NCI-H1694 treated with DMSO at 0.1 percent for 48 hours (cell line): ENCODE data around the gene SAMD5.
A peak's percentile ranks its signal among the peaks of the same experiment; 100 is the strongest.

Experiments
- DNase-seq: peaks from one replicate; lab custom pipeline; 2025; lab: John Stamatoyannopoulos, UW

Gene SAMD5

DNA sequence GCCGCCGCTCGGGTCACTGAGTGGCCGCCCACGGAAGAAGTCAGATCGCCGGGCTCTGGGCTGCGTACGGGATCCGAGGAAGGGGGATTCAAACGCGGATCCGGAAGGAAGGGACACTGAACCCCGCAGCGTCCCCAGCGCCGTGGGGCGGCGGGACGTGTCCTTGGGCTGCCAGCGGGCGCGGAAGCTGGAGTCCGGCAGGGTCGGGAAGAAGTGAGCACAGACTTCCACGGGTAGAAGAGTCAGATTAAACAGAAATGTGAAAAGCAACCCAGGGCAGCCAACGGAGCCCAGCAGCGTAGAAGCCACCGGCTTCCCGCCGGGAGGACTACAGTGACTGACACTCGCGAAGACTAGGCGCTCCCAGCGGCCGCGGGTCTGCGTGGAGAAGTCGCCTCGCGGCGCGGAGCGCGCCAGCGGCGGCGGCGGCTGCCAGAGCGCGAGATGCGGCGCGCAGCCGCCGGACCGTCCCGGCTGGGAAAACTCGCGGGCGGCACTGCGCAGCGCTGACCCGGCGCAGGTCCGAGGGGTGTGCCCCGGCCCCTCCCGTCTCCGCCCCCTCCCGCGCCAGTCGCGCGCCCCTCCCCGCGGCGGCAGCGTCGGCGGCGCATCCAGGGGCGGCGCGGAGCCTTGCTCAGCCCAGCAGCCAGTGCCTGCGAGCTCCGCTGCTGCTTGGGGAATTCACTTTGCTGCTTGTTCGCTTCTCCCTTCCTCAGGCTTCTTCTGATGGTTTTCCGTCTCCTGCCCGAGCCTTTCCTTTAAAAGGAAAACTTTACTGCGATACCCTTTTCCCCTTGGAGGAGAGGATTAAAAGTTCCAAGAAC is at the start of gene SAMD5:
SAMD5 (plus strand) TSS at position 649 of the 824 bp plus-strand sequence. CDS start 239 bp downstream, outside the sequence.
- no peak for DNase-seq

DNA sequence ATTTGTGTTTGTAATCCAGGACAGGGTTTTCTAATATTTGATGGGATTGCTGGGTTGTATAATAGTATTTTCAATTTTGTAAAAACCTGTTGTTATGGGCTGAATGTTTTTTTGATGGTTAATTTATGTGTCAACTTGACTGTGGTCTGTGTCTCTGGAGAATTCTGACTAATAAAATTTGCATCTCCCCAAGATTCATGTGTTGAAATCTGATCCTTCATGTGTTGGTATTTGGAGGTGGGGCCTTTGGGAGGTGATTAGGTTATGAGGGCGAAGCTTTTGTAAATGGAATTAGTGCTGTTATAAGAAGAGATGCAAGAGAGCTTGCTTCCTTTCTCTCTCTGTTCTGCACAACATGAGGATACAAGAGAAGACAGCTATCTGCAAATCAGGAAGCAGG is 48.7 kb upstream of the SAMD5 start:
- DNase-seq: no peak

DNA sequence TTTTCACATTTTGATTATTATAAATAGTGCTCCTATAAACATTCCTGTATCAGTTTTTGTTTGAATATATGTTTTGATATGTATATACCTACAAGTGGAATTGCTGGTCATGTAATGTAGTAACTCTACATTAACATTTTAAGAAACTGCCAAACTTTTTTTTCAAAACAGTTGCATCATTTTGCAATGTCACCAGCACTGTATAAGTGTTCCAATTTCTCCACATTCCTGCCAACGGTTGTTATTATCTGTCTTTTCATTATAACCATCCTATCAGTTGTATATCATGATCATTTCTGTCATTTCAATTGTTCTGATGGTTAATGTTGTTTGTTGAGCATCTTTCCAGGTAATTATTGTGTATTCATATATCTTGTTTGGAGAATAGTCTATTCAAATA is 44.8 kb upstream of the SAMD5 start:
- no peak for DNase-seq

DNA sequence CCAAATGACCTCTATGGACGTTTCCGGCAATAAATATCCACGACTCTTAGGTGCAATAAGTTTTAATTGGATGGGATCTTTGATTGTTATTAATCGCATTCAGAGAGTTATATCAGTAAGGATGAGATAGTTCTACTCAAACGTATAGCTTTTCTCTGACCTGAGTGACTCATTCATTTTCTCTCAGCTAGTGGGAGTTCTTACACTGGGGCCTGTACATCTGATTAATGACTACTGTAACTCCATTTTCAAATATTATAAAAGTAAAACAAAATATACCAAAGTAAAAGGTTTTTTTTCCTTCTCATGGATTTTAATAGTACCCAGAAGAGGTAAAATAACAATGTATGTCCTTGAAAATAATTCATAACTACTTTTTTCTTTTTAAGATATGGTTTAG is 41.1 kb upstream of the SAMD5 start:
- no peak for DNase-seq

DNA sequence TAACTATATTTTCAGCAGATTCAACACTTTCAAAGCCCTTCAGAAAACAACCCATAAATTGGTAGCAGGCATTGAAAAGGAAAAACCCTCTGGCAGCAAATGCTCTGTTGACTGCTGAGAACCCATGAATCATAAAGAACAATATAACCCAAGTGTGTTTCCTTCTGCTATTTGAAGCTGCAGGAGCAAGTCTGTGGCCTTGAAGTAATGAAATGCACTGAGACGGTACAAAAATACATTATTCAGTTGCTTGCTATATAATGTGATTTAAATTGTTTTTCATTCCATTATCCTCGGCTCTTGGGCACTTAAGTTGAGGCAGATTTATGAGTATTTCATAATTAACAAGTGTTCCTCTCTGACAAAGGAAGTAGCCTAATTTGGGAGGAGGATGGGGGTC is 40.6 kb upstream of the SAMD5 start:
- DNase-seq: no peak

DNA sequence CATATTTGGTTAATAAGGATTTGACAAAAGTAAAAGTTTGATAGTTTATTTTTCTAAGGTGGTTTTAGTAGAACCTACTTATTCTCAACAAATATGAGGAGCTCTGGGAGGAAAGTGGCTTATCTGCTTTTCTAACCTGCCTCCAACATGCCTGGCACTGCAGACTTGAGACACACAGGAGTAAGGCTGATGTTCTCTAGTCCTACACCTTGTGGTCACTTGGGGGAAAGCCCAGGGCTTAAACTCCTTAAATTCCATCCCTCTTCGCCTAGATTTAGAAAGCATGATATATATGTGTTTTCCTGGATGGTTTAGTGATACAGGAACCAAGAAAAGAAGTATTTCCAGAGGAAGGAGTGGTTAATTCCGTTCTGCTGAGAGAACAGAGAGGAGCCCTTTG is 39.9 kb upstream of the SAMD5 start:
- DNase-seq: no peak

DNA sequence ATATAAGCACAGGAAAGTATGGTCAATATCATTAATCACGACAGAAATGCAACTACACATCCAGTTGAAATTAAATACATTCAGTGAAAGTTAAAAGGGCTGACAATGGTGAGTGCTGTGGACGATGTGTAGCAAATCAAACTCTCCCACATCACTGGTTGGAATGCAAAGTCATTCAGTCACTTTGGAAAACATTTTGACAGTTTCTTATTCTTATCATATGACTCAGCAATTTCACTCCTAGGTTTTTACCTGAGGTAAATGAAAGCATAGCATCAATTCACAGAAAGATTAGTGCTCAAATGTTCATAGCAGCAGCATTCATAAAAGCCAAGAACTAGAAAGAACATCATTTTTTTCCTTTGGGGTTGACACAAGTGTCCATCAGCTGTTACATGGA is 28.6 kb upstream of the SAMD5 start:
- no peak for DNase-seq

DNA sequence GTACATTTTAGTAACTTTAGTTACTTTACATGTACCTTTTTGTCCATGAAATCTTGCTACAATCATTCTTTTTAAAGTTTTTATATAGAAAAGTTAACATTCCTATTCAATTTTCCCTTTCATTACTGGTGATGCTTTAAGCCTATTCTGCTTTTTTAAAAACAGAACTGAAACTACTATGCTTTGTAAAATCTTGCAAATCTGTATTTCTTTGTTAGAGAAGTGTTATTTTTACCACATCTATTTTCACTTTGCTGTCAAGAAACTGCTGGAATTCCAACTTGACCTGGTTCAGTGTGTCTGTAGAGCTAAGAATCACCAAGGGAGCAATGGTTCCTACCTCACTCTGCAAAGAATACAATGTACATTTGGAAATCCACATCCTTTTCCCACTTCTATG is 21.8 kb upstream of the SAMD5 start:
- no peak for DNase-seq

DNA sequence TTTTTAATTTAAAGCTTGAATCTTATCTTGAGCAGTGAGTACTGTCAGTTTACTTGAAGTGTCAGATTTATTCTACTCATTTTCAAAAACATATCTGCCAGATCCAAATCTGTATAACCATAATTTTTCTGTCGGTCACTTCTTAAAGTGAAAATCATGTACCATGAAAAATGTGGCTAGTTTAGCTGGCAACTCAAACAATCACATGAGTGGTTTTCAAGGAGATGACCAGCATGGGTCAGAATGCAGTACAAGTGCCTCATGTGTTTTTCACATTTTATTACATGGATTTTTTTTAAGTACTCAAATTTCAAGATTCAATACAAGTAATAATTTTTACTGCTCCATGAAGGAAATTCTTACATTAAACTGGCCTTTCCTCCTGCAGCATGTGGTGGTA is 11.0 kb upstream of the SAMD5 start:
- DNase-seq: no peak

DNA sequence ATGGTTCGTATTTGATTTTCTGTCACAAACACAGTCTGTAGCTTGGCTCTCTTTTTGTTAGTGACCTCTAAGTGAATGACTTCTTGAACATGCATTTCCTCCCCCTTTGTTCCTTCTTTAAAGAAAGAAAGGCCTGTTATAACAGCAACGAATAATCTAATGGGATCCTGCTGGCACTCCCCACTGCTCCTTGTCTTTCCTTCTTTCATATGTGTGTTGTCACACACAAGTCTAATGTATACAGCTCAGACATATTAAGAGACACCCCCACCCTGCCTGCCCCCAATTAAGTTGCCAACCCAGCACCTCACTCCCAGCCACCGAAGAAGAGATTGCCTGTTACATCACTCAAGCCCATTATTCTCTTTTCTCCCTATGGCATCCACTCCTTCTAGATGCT is 4.9 kb upstream of the SAMD5 start:
- no peak for DNase-seq

DNA sequence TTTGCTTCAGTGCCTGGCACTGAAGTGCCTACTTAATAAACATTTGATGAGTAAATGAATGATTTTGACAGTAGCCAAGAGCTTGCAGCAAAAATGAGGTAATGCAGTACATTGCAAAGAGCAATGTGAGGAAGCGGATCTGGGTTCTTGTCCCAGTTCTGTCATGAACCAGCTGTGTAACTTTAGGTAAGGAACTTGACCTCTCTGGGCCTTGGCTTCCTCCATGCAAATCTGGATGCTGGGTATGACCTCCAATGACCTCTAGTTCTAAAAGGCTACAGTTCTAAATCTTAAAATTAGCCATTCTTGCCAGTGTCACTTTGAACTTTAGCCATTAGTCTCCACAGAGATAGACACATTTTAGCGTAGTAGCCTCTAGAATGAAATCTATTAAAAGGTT is 3.6 kb upstream of the SAMD5 start:
- no peak for DNase-seq

DNA sequence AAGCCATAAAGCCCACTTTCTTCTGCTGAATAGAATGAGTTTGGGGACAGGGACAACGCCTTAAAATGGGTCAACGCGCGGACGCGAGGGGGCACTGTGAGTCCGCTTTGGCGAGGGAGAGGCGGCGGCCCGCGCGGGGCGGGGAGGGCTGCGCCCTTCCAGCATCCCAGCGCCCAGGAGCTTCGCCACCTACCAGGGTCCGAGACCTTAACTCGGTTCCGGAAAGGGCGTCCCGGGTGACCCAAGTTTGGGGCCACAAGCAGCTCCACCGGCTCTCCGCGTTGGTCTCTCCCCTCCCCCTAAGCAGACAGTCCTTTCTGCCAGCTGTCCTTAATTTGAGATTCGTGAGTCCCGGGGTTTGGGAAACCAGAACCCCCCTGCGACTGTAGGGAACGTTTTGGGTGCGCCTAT is 1.8 kb upstream of the SAMD5 start:
- peak; percentile 5 for DNase-seq

DNA sequence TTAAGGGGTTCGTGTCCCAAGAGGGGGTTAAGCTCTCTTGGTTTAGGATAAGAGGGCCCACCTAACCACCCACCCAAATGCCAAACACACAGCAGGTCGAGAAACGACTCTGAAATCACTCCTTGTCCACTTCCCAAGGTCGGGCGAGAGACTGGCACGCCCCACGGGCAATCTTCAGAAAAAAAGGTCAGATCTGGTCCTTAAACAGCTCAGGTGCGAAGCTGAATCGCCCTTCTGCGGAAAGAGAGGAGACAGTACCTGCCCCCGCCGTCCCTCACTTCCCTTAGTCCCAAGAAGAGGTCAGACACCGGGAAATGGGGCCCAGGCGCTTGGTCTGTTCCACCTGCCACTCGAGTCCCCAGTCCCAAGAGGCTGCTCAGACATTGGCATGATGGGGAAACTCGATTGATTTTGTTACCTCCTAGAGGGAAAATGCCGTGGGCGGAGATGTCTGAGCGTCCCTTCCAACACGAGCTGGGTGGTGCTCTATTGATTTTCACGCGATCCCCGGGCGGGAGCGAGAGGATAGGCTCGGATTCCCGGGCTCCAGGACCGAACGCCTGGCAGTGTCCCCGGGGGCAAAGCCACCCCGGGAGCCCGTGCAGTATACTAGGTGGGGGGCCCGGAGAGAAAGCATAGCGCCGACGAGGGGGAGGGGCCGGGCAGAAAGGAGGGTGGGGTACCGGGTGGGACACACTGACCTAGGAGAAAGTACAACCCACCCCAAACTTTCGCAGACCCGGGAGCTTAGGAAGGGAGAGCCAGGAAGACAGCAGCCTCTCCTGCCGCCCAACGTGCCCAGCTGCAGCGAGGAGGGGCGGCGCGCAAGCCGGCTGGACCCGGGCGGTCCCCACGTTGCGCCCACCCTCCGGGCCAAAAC is 1.1 kb upstream of the SAMD5 start:
- no peak for DNase-seq

DNA sequence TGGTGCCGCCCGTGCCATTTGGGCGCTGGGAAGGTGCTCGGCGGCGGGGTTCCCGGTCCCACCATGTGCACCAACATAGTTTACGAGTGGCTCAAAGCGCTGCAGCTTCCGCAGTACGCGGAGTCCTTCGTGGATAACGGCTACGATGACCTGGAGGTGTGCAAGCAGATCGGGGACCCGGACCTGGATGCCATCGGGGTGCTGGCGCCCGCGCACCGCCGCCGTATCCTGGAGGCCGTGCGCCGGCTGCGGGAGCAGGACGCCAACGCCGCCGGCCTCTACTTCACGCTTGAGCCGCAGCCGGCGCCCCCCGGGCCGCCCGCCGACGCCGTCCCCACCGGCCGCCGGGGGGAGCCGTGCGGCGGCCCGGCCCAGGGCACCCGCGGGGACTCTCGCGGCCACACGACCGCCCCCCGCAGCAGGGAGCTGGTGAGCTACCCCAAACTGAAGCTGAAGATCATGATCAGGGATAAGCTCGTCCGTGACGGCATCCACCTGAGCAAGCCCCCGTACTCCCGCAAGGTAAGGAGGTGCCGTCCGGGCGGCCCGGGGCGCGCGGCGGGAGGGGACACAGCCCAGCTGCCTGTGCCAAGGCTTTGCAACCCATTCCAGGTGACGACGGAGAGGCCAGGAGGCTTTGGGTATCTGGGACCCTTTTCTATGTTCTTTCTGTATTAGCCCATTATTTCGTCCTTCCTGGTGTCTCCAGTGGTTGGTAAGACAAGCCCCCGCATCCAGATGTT is 547 bp downstream of the SAMD5 start:
- no peak for DNase-seq

DNA sequence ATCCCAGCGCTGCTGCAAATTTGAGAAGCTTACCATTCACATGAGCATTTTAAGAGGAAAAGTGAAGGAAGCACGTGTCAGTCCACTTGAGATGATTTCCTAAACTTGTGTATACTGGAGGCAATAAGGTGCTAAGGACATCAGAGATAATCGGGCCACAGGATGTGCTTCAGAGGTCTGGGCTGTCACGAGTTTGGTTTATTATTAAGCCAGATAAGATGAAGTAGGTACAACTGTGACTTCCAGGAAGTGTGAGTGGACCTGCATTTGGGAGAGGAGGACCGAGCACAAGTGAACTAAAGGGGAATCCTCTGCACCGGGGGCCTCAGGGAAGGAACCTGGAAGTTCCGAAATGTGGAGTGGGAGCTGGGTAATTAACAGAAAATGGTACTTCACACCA is 1.4 kb downstream of the SAMD5 start:
- no peak for DNase-seq

DNA sequence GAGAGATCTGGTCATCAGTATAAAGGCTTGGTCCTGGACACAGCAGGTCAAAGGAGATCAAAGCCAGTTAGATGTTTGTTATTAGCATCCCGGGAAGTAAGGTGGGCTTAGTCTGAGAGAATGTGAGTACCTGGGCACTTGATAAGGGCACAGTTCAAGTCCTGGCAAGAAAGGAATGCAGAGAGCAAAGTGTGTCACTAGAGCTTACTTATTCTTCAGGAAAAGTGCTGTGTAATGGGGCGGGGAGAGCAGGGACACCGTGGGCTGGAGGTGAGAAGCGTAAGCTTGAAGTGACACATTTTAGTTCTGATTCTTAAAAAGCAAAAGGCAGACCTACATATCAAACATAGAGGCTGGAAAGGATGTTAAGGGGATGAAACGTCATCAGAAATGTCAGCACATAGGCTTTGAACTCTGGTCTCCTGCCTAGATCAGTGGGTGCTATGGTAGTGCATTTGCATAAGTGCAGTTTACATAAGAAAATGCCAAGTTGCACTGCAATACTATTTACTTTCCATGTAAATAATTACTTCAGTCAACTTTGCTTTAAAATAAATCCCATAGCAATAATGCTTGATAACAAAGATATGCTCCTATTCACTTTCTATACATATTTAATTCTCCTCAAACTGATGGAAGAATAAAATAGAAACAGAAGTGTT is 2.6 kb downstream of the SAMD5 start:
- DNase-seq: no peak

DNA sequence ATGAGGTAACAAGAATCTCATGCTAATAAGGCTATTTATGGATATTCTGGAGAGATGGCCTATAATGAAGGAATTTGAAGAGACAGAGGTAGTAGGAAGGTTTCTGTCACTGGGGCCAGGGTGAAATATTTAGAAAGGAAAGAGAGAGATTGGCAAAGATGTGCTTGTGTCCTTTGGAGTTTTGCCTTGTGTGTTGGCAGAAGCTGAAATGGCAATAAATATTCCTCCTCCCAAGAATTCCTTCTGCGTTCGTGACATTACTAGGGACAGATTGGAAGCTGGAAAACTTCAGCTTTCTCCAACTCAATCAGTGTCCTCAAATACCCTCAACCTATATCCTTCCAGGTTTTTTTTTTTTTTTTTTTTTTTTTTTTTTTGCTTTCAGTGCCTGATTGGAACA is 6.3 kb downstream of the SAMD5 start:
- DNase-seq: no peak

DNA sequence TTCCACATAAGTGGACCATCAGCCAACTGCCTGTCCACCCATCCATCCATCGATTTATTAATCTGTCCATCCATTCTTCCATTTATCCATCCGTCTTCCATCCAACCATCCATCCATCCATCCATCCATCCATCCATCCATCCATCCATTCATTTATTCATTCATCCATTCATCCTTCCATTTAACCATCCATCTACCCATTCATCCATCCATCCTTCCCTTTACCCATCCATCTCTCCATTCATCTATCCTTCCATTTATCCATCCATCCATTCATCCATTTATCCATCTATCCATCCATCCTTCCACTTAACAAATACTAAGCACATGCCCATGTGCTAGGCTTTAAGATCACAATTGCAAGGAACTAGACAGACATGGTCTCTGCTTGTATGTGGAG is 6.8 kb downstream of the SAMD5 start:
- DNase-seq: no peak

DNA sequence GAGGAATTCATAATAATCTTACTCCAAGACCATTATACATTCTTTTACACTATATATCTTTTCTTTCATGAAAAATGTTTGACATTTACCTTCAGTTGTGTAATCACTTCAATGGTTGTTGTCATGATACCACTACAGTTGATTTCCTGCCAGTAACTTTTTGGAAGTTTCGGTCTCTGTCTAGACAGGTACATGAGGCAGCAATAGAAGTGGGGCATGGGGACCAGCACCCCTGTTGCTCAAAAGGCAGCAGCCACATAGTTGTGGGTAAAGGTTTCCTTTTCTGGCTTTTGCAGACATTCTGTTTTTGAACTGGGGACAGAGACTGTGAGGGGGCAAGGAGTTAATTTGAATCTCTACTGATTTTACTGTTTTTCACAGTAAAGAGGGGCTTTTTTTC is 14.1 kb downstream of the SAMD5 start:
- DNase-seq: no peak

DNA sequence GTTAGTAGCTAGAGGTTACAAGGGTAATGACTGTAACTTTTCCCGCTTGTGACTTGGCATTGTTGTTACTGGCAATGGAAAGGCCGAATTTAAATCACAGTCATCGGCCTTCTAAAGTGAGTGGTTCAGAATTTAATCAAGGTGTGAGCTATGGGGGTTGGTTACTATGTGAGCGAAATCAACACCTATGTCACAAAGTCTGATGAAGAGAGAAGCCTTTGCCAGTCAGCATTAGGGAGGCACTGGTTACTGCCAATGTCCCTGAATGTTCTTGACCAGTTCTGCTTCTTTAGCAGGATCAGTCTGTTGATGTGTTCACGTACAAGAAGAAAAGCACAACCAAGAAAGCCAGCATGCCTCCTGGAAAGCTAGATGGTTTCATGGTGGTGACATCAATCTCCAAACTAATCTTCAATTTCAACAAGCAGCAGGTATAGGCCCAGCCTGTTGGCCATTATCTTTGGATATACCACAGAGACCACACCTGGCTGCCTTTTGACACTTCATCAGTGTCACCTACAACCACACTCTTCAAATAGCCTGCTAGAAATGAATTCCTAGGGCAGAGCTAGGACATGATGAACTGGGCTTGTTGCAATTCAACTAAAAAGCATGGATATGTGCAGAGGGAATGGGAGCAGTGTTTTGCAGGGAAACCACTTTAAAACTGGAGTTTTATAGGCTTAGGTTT is 17.2 kb downstream of the SAMD5 start:
- no peak for DNase-seq

DNA sequence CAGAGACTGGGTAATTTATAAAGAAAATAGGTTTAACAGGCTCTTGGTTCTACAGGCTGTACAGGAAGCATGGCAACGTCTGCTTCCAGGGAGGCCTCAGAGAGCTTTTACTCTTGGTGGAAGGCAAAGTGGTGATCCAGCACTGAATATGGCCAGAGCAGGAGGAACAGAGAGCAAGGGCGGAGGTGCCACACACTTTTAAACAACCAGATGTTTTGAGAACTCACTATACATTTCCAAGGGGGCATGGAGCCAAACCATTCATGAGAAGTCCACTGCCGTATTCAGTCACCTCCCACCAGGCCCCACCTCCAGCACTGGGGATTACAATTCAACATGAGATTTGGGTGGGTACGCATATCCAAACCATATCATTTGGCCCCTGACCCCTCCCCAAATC is 18.7 kb downstream of the SAMD5 start:
- no peak for DNase-seq
